HepG2 (cell line): ENCODE results near the gene ESR1. TPM values are rescaled to one million over a fixed set of nuclear protein-coding genes. Genes with fewer than 3 reads are reported as not detected.

ENCODE experiments used
- ATAC-seq: fragments of 200-7000 bp; cut with Tn5 transposase; 3 replicates; pipeline ENCODE4 v1.9.1; 2020; ENCODE audit warnings: mild to moderate bottlenecking, moderate library complexity
- BruUV-seq: library from RNA; stranded (reverse); fragments of 400-500 nt; replicated peaks from 2 replicates; lab custom pipeline; 2021; lab: Mats Ljungman, UMichigan
- CTCF ChIA-PET: fragments of 300-600 bp; formaldehyde crosslinking; extraction: SDS; loops from one replicate; lab custom pipeline; 2021; ENCODE audit warnings: low total read pairs, inconsistent platforms, low intra/inter-chr PET ratio; lab: Yijun Ruan, JAX
- POLR2A ChIA-PET: fragments of 350-600 bp; sonication (Branson Sonifier 250); formaldehyde crosslinking; loops from one replicate; lab custom pipeline; 2020; ENCODE audit warnings: antibody characterized with exemption, inconsistent platforms; lab: Yijun Ruan, JAX
- DNase-seq: peaks from one replicate; pipeline ENCODE4 v3.0.0-alpha.2; 2015; ENCODE audit warnings: low spot score
- FAIRE-seq: peaks from 3 replicates; lab custom pipeline; 2011; peaks lifted over from hg19 to GRCh38; lab: Jason Lieb, UNC
- H2AFZ ChIP-seq: one replicate; pipeline ENCODE4 v1.6.1; 2011; ENCODE audit warnings: low read length, inconsistent platforms
- H3K27ac ChIP-seq: fragments of 300-600 bp; 3 replicates; pipeline ENCODE4 v1.8.0; 2011; ENCODE audit warnings: mixed run types, mild to moderate bottlenecking, mixed read lengths, low read length, inconsistent platforms; ENCODE audit not compliant: insufficient read depth; ENCODE audit errors: extremely low read length
- H3K27me3 ChIP-seq, 2 experiments: fragments of 200-600 bp in 1 of 2; 2 replicates in 1 of 2; 3 replicates in 1 of 2; pipeline versions ENCODE4 v1.6.0 to v1.8.0; 2011; ENCODE audit warnings: low read length in 2 of 2, mild to moderate bottlenecking in 2 of 2, moderate library complexity in 2 of 2, inconsistent platforms in 1 of 2; ENCODE audit not compliant: insufficient read depth in 2 of 2, control insufficient read depth in 1 of 2
- H3K36me3 ChIP-seq, 2 experiments: fragments of 200-600 bp in 1 of 2; replicated peaks in 1 of 2; 2 replicates in 1 of 2; 3 replicates in 1 of 2; pipeline versions ENCODE4 v1.5.1 to v1.8.0; 2011; ENCODE audit warnings: low read length in 2 of 2, inconsistent platforms in 1 of 2; ENCODE audit not compliant: insufficient read depth in 2 of 2, control insufficient read depth in 1 of 2
- H3K4me1 ChIP-seq: 2 replicates; pipeline ENCODE4 v1.5.1; 2012; ENCODE audit warnings: low read length, inconsistent platforms; ENCODE audit not compliant: insufficient read depth
- H3K4me2 ChIP-seq: 2 replicates; pipeline ENCODE4 v1.6.0; 2011; ENCODE audit warnings: low read depth, low read length, inconsistent platforms
- H3K4me3 ChIP-seq, 3 experiments: fragments of 200-600 bp in 1 of 3; sonication (generic), shearing (Covaris generic) in 1 of 3; replicated peaks in 1 of 3; 2 replicates each; pipeline ENCODE4 v1.5.1; 2011 to 2016; ENCODE audit warnings: low read length in 3 of 3, inconsistent platforms in 2 of 3, low read depth in 2 of 3, mild to moderate bottlenecking in 2 of 3, control low read depth in 1 of 3, mixed read lengths in 1 of 3; ENCODE audit not compliant: insufficient read depth in 1 of 3
- H3K79me2 ChIP-seq: one replicate; pipeline ENCODE4 v1.6.1; 2011; ENCODE audit warnings: low read length, inconsistent platforms; ENCODE audit not compliant: insufficient read depth
- H3K9ac ChIP-seq: 2 replicates; pipeline ENCODE4 v1.6.0; 2011; ENCODE audit warnings: mild to moderate bottlenecking, low read depth, low read length, inconsistent platforms; ENCODE audit not compliant: insufficient read depth
- H3K9me3 ChIP-seq: 2 replicates; pipeline ENCODE4 v1.5.1; 2012; ENCODE audit warnings: mild to moderate bottlenecking, low read length
- H4K20me1 ChIP-seq: 2 replicates; pipeline ENCODE4 v1.6.0; 2011; ENCODE audit warnings: inconsistent platforms, mild to moderate bottlenecking, low read length, moderate library complexity; ENCODE audit not compliant: insufficient read depth
- ATAD3A ChIP-seq: sonication (generic); formaldehyde crosslinking; IDR thresholded peaks from 2 replicates; pipeline ENCODE4 v1.4.0; 2020; ENCODE audit warnings: missing genetic modification reagents
- CBX1 ChIP-seq: IDR thresholded peaks from one replicate; pipeline ENCODE4 v1.6.1; 2016; ENCODE audit warnings: antibody characterized with exemption, low read depth
- HOXA7 ChIP-seq: sonication (generic); formaldehyde crosslinking; IDR thresholded peaks from 2 replicates; pipeline ENCODE4 v1.8.1; 2022; ENCODE audit warnings: mild to moderate bottlenecking, missing genetic modification reagents, moderate library complexity
- KAT2B ChIP-seq: fragments of 150-350 bp; IDR thresholded peaks from 2 replicates; pipeline ENCODE4 v1.6.1; 2014; ENCODE audit warnings: low read depth, low read length, borderline replicate concordance
- RAD21 ChIP-seq: fragments of 450-650 bp; formaldehyde crosslinking; IDR thresholded peaks from 2 replicates; pipeline ENCODE4 v1.5.0; 2020; ENCODE audit warnings: mild to moderate bottlenecking
- RXRB ChIP-seq: IDR thresholded peaks from 2 replicates; pipeline ENCODE4 v1.6.1; 2016; ENCODE audit warnings: borderline replicate concordance, missing genetic modification reagents, missing compliant biosample characterization
- TSC22D2 ChIP-seq: sonication (generic); formaldehyde crosslinking; IDR thresholded peaks from 2 replicates; pipeline ENCODE4 v1.5.1; 2020; ENCODE audit warnings: missing genetic modification reagents, mild to moderate bottlenecking, borderline replicate concordance
- ZFX ChIP-seq: sonication (generic); formaldehyde crosslinking; IDR thresholded peaks from 2 replicates; pipeline ENCODE4 v1.4.0; 2020; ENCODE audit warnings: mild to moderate bottlenecking, low read depth, missing genetic modification reagents, moderate library complexity
- WGBS: methylation state at CpG from one replicate; pipeline ENCODE4 v1.1.6; 2017; ENCODE audit warnings: low lambda C conversion rate; 5-methylcytosine and 5-hydroxymethylcytosine counted together
- in situ Hi-C: cut with HindIII; loops from 2 replicates; pipeline ENCODE4 v1.10.0; 2017; ENCODE audit warnings: low pct_unique_long_range_greater_than_20kb; ENCODE audit not compliant: extremely low pct_ligation_motif_present
- intact Hi-C: fragments of 100-400 bp; cut with micrococcal nuclease; formaldehyde crosslinking; loops from one replicate; pipeline ENCODE4 v1.10.0; 2022; ENCODE audit not compliant: unreplicated experiment
- polyA plus RNA-seq, 8 experiments: library from polyadenylated mRNA; depleted of rRNA in 3 of 8; stranded (reverse) in 7 of 8; unstranded in 1 of 8; fragments of >200 nt; fragmentation: Illumina TruSeq in 4 of 8; extraction: Trizol in 4 of 8; gene quantifications; 2 replicates each; pipeline versions ENCODE4 v1.2.1 to v1.2.3, GENCODE V29; 2011 to 2016; ENCODE audit warnings: low read depth in 4 of 8, missing spikeins in 1 of 8, mixed read lengths in 1 of 8; ENCODE audit not compliant: insufficient read depth in 1 of 8
- total RNA-seq, 5 experiments: library from RNA; depleted of rRNA; stranded (reverse); fragments of >200 nt; fragmentation: Illumina TruSeq; extraction: Trizol; gene quantifications; 2 replicates each; pipeline ENCODE4 v1.2.3, GENCODE V29; 2016; ENCODE audit warnings: low read depth in 1 of 5
- TF ChIP-seq, protein P1 (sequence below): sonication (generic); formaldehyde crosslinking; IDR thresholded peaks from 2 replicates; pipeline ENCODE4 v1.4.0; 2020; ENCODE audit warnings: missing genetic modification reagents; ENCODE audit errors: not compliant biosample characterization
- TF ChIP-seq, protein P2 (sequence below): sonication (generic); IDR thresholded peaks from 2 replicates; pipeline ENCODE4 v1.6.1; 2016; ENCODE audit warnings: low read depth, borderline replicate concordance

The ESR1 gene
- total and polyA plus RNA-seq, 2 of the 13 experiments (the other 11 are each of a cell fraction or from before 2014, with no cell fraction given): not detected

DNA sequence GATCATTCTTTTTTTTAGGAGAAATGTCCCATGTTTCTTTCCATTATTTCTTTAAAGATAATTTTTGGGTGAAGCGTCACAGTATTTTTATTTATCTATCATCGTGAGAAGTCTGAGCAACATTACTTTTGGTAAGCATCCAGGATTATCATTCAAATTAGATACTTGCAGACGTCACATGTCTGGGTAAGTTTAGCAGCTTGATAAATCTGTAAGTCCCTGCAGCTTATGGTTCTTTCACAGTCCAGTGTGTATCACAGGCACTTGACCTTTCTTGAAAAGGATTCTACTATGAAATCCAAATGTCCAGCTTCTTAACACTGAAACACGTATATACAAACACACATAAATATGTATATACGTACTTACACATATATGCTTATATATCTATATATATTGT, 359.4 kb downstream of the ESR1 start (continued):
- TF ChIP-seq HOXA7 (CRISPR knock-in tag): no peak

DNA sequence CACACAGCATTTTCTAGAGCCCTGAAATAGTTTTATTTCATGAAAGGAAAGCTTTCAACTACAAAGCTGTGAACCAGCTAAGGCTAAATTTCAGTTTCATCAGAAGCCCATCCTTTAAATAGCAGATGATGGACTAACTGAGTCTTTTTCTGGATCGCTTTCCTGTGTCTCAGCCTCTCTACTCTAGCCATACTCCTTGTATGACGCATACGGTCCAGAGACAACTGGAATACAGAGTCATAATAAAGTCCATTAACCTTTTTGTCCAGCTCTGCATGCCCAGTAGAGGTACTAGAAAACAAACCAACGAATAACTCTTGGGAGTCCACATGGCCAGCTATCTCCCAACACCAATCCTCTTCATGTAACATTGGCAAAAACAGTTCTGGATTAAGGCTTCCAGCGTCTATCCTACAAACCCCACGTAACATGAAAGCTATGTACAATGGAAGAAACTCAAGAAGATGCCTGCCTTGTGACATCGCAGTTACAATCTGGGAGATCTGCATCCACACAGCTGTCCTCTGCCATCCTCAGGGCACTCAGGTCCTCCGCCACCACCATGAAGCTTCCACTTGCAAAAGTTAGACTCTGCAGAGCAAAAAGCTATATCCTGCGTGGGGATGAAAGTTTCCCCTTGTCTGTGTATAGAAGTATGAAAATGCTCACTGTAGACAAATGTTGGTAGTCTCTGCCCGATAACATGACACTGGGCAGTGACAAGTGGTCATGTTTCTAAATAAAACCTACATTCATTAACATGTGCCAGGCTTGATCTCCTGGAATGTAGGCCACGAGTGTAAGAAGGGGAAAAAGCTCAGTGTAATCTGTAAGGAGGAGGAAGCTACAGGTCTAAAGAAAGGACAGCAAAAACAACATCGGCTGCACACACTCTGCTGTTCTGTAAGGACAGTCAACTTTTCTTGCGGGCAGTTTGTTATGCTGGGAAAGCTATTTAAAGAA, 360.4 kb downstream of the ESR1 start:
- Histone ChIP-seq H3K9me3 (no peaks in the 10 kb centered on the region), H3K9ac (no peak overlapping the region), H3K4me3 (no peak overlapping the region), H3K36me3 (no peaks in the 10 kb centered on the region), H2AFZ (no peak overlapping the region), H3K4me2 (no peak overlapping the region), H4K20me1 (no peaks in the 10 kb centered on the region), H3K27ac (no peak overlapping the region), H3K27me3 (no peaks in the 10 kb centered on the region), H3K4me1 (peaks cover 24% of the 10 kb centered on the region), H3K79me2 (no peaks in the 10 kb centered on the region)
- intact Hi-C loops: no loop called here
- BruUV-seq: no TSS peak
- WGBS: 90% methylated on average over 13 of the region's 13 CpGs
- FAIRE-seq (no peak), ATAC-seq (no peak), DNase-seq (no peak)
- in situ Hi-C loops: no loop called here
- TF ChIP-seq KAT2B (no peak), ZFX (CRISPR knock-in tag) (no peak), RXRB (CRISPR knock-in tag) (no peak), CBX1 (no peak), TSC22D2 (CRISPR knock-in tag) (no peak), ATAD3A (CRISPR knock-in tag) (no peak), RAD21 (CRISPR knock-in tag) (no peak)
- TF ChIP-seq, protein P1, sequence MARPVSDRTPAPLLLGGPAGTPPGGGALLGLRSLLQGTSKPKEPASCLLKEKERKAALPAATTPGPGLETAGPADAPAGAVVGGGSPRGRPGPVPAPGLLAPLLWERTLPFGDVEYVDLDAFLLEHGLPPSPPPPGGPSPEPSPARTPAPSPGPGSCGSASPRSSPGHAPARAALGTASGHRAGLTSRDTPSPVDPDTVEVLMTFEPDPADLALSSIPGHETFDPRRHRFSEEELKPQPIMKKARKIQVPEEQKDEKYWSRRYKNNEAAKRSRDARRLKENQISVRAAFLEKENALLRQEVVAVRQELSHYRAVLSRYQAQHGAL: no peak
- TF ChIP-seq, protein P2, sequence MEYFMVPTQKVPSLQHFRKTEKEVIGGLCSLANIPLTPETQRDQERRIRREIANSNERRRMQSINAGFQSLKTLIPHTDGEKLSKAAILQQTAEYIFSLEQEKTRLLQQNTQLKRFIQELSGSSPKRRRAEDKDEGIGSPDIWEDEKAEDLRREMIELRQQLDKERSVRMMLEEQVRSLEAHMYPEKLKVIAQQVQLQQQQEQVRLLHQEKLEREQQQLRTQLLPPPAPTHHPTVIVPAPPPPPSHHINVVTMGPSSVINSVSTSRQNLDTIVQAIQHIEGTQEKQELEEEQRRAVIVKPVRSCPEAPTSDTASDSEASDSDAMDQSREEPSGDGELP: no peak
- ChIA-PET CTCF (no interaction called here), POLR2A (no interaction called here)
